OCI-LY7 (cell line): Measurements from ENCODE around the gene ADCY5. TPM values are rescaled to one million over a fixed set of nuclear protein-coding genes. Genes with fewer than 3 reads are reported as not detected.

ENCODE experiments used
- BruUV-seq: library from RNA; stranded (reverse); fragments of 400-500 nt; replicated peaks from 2 replicates; lab custom pipeline; 2021; lab: Mats Ljungman, UMichigan
- CTCF ChIA-PET: fragments of 300-600 bp; sonication (Branson Sonifier 250); formaldehyde crosslinking; loops from one replicate; lab custom pipeline; 2022; ENCODE audit warnings: antibody characterized with exemption; ENCODE audit not compliant: unreplicated experiment; lab: Charles Lee
- POLR2A ChIA-PET: fragments of 300-600 bp; sonication (Branson Sonifier 250); formaldehyde crosslinking; loops from one replicate; lab custom pipeline; 2022; ENCODE audit warnings: antibody characterized with exemption; lab: Charles Lee
- DNase-seq: peaks from one replicate; pipeline ENCODE4 v3.0.0-alpha.2; 2015; ENCODE audit warnings: low spot score
- H2AFZ ChIP-seq: fragments of 200-600 bp; sonication (generic), shearing (Covaris generic); 2 replicates; pipeline ENCODE4 v1.6.1; 2014; ENCODE audit warnings: mild to moderate bottlenecking, antibody characterized with exemption, low read length, moderate library complexity
- H3K27ac ChIP-seq: fragments of 200-600 bp; sonication (generic); 2 replicates; pipeline ENCODE4 v1.5.1; 2014; ENCODE audit warnings: mixed run types, low read depth, mild to moderate bottlenecking, moderate library complexity, low read length, inconsistent platforms; ENCODE audit not compliant: poor library complexity, severe bottlenecking
- H3K36me3 ChIP-seq: fragments of 200-600 bp; sonication (generic); 2 replicates; pipeline ENCODE4 v1.6.1; 2014; ENCODE audit warnings: mild to moderate bottlenecking, antibody characterized with exemption, low read length, moderate library complexity, mixed read lengths; ENCODE audit not compliant: insufficient read depth
- H3K4me1 ChIP-seq: fragments of 200-600 bp; sonication (generic); 2 replicates; pipeline ENCODE4 v1.5.1; 2014; ENCODE audit warnings: mild to moderate bottlenecking, low read length; ENCODE audit not compliant: insufficient read depth, poor library complexity, severe bottlenecking
- H3K4me2 ChIP-seq: fragments of 200-600 bp; sonication (generic); 2 replicates; pipeline ENCODE4 v1.6.1; 2014; ENCODE audit warnings: mild to moderate bottlenecking, low read length
- H3K4me3 ChIP-seq: fragments of 200-600 bp; sonication (generic); 2 replicates; pipeline ENCODE4 v1.5.1; 2014; ENCODE audit warnings: mild to moderate bottlenecking, low read depth, low read length; ENCODE audit not compliant: poor library complexity, severe bottlenecking
- H3K79me2 ChIP-seq: fragments of 200-600 bp; sonication (generic); 2 replicates; pipeline ENCODE4 v1.6.1; 2016; ENCODE audit warnings: low read depth, mild to moderate bottlenecking, low read length, moderate library complexity, mixed read lengths; ENCODE audit not compliant: insufficient read depth
- H3K9me2 ChIP-seq: fragments of 200-600 bp; sonication (generic); 2 replicates; pipeline ENCODE4 v1.6.1; 2016; ENCODE audit warnings: mild to moderate bottlenecking, low read length, mixed read lengths; ENCODE audit not compliant: insufficient read depth
- H3K9me3 ChIP-seq: fragments of 200-600 bp; sonication (generic); 2 replicates; pipeline ENCODE4 v1.6.1; 2014; ENCODE audit warnings: mild to moderate bottlenecking, mixed run types, low read length, mixed read lengths
- H4K20me1 ChIP-seq: fragments of 200-600 bp; sonication (generic); 2 replicates; pipeline ENCODE4 v1.6.1; 2014; ENCODE audit warnings: mild to moderate bottlenecking, antibody characterized with exemption, low read length, moderate library complexity, mixed read lengths; ENCODE audit not compliant: insufficient read depth
- CTCF ChIP-seq: fragments of 200-600 bp; sonication (generic); conservative IDR thresholded peaks from 2 replicates; pipeline ENCODE4 v1.5.1; 2014; ENCODE audit warnings: mild to moderate bottlenecking, antibody characterized with exemption, low read length, moderate library complexity, mixed read lengths
- EZH2phosphoT487 ChIP-seq: fragments of 200-600 bp; sonication (generic); IDR thresholded peaks from 2 replicates; pipeline ENCODE4 v1.6.1; 2018; ENCODE audit warnings: low read depth, borderline replicate concordance, mild to moderate bottlenecking, mixed run types, antibody characterized with exemption, low read length, moderate library complexity, mixed read lengths
- intact Hi-C: fragments of 100-400 bp; cut with micrococcal nuclease; formaldehyde crosslinking; loops from one replicate; pipeline ENCODE4 v1.10.0; 2022; ENCODE audit not compliant: unreplicated experiment
- total RNA-seq, 2 experiments: library from RNA; depleted of rRNA in 1 of 2; stranded (reverse); fragments of >200 nt in 1 of 2; shearing (Covaris generic) in 1 of 2; gene quantifications; 2 replicates each; pipeline ENCODE4 v1.2.3, GENCODE V29; 2014 to 2022

The ADCY5 gene
- total RNA-seq, 2 experiments from 2014 or later, result 0.03 to 0.63 TPM

DNA sequence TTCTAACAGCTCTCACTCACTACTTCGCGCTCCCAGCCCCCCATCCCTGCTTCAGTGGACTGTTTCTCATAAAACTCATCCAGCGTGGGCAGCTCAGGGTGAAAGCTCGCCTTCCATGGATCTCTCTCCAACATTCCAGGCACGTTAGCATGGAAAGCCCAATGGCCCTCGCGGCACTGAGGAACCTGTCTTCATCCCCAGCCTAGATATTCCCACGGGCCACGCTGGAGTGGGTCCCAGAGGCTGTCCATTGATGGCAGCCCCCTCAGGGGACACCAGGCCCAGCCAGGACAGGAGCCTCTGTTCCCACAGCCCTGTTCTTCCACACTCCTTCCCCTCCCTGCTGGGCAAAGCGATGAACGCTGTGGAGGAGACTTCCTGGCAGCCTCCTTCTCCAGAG lies 126.0 kb downstream of the ADCY5 start:
- ChIA-PET POLR2A (no interaction called here), CTCF (interaction anchor here (0.6 kb wide), 1 partner anchor 52 kb away, joined by 3 read pairs; no protein-coding TSS in a partner anchor)
- no peak overlapping the region for H3K27ac ChIP-seq
- no peak for TF ChIP-seq EZH2phosphoT487
- no peaks in the 10 kb centered on the region for H3K9me2 ChIP-seq
- H3K9me3 ChIP-seq, result no peaks in the 10 kb centered on the region
- no peaks in the 10 kb centered on the region for H3K36me3 ChIP-seq
- no peak overlapping the region for H3K4me2 ChIP-seq
- H3K4me1 ChIP-seq, result no peaks in the 10 kb centered on the region
- no peaks in the 10 kb centered on the region for H3K79me2 ChIP-seq
- no peak overlapping the region for H2AFZ ChIP-seq
- intact Hi-C loops, result no loop called here
- no TSS peak for BruUV-seq
- no peaks in the 10 kb centered on the region for H4K20me1 ChIP-seq
- H3K4me3 ChIP-seq, result no peak overlapping the region
- DNase-seq, result no peak

DNA sequence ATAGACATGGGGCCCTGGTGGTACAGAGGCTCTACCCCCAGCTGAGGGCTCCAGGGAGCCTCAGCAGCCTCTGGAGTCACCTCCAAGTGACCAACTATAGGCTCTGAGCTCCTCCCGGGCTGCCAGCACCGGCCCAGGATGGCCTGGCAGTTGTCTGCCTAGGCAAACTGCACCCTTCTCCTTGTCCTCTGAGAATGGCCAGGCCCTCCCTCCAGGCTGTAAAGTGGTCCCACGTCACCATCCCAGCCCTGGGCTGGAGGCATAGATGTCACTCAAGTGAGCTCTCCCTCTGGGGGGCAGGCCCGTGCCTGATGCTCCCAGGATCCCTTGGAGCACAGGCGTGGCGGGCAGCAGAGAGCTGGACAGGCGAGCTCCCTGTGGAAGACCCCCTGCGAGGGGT lies 127.1 kb downstream of the ADCY5 start:
- CTCF ChIA-PET, result no interaction called here
- H2AFZ ChIP-seq, result no peak overlapping the region
- no peaks in the 10 kb centered on the region for H4K20me1 ChIP-seq
- no peaks in the 10 kb centered on the region for H3K9me3 ChIP-seq
- no peaks in the 10 kb centered on the region for H3K9me2 ChIP-seq
- POLR2A ChIA-PET, result no interaction called here
- H3K79me2 ChIP-seq, result no peaks in the 10 kb centered on the region
- no peak overlapping the region for H3K4me2 ChIP-seq
- no peak for TF ChIP-seq EZH2phosphoT487
- TF ChIP-seq CTCF, result no peak
- no peak overlapping the region for H3K27ac ChIP-seq
- H3K4me1 ChIP-seq, result no peaks in the 10 kb centered on the region
- BruUV-seq, result no TSS peak
- no peak for DNase-seq
- no peak overlapping the region for H3K4me3 ChIP-seq
- intact Hi-C loops, result no loop called here
- H3K36me3 ChIP-seq, result no peaks in the 10 kb centered on the region

DNA sequence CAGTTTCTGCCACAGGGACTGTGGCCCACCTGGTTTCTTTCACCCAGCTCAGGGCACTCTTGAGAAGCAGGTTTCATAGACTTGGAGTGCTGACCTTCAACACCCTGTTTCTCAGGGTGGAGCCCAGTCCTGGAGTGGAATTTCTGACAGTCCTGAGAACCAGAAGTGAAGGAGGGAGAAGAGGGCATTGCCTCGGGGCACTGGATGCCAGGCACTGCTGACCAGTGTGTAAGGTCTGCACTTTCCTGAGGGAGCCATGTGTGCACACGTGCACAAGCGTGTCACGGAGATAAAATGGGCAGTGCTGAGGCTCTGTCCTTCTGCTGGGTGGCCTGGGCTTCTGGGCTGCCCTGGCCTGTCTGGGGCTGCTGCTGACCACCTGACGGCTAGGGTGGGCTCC lies 128.7 kb downstream of the ADCY5 start:
- Histone ChIP-seq H3K79me2 (no peaks in the 10 kb centered on the region), H3K4me3 (no peak overlapping the region), H3K4me1 (no peaks in the 10 kb centered on the region), H3K4me2 (no peak overlapping the region), H3K27ac (no peak overlapping the region), H3K9me2 (no peaks in the 10 kb centered on the region), H4K20me1 (no peaks in the 10 kb centered on the region), H2AFZ (no peak overlapping the region), H3K36me3 (no peaks in the 10 kb centered on the region), H3K9me3 (no peaks in the 10 kb centered on the region)
- no peak for TF ChIP-seq EZH2phosphoT487
- TF ChIP-seq CTCF, result no peak
- no peak for DNase-seq
- BruUV-seq, result no TSS peak
- ChIA-PET POLR2A (no interaction called here), CTCF (interaction anchor here (0.6 kb wide), 1 partner anchor 201 kb away, joined by 4 read pairs; no protein-coding TSS in a partner anchor)
- intact Hi-C loops, result no loop called here
